GM15510 (cell line): ENCODE results near the gene GOLGA3.

Experiments
- POLR2A ChIP-seq: IDR thresholded peaks from 3 replicates; pipeline ENCODE4 v1.6.1; 2011; ENCODE audit warnings: borderline replicate concordance; ENCODE audit not compliant: insufficient read length; ENCODE audit errors: extremely low read depth

The GOLGA3 gene

GRCh38 chr12:132833341-132833740, 4.7 kb upstream of the GOLGA3 start:
- no peak for TF ChIP-seq POLR2A

- no peak for TF ChIP-seq POLR2A
These were observed 3.1 kb upstream of the GOLGA3 start for GRCh38 chr12:132831771-132832170.

GRCh38 chr12:132827763-132828703, 636 bp downstream of the GOLGA3 start:
- no peak for TF ChIP-seq POLR2A

GRCh38 chr12:132825861-132826260, 2.8 kb downstream of the GOLGA3 start:
- TF ChIP-seq POLR2A = no peak

- TF ChIP-seq POLR2A = no peak
These were observed 3.6 kb downstream of the GOLGA3 start for GRCh38 chr12:132825089-132825488.

- TF ChIP-seq POLR2A = no peak
These were observed 4.6 kb downstream of the GOLGA3 start for GRCh38 chr12:132824053-132824452.

- no peak for TF ChIP-seq POLR2A
These were observed 10.1 kb downstream of the GOLGA3 start for GRCh38 chr12:132818562-132818961.

GRCh38 chr12:132814232-132814631, 14.4 kb downstream of the GOLGA3 start:
- TF ChIP-seq POLR2A = no peak

- no peak for TF ChIP-seq POLR2A
These were observed 15.2 kb downstream of the GOLGA3 start for GRCh38 chr12:132813443-132813842.

GRCh38 chr12:132812631-132813305, 15.9 kb downstream of the GOLGA3 start:
- TF ChIP-seq POLR2A = no peak

- no peak for TF ChIP-seq POLR2A
These were observed 21.2 kb downstream of the GOLGA3 start for GRCh38 chr12:132807295-132808092.

- TF ChIP-seq POLR2A = no peak
These were observed 21.8 kb downstream of the GOLGA3 start for GRCh38 chr12:132806857-132807256.

GRCh38 chr12:132804426-132804861, 24.2 kb downstream of the GOLGA3 start:
- TF ChIP-seq POLR2A = no peak

- no peak for TF ChIP-seq POLR2A
These were observed 24.8 kb downstream of the GOLGA3 start for GRCh38 chr12:132803888-132804287.

GRCh38 chr12:132803125-132803524, 25.5 kb downstream of the GOLGA3 start:
- no peak for TF ChIP-seq POLR2A

- no peak for TF ChIP-seq POLR2A
These were observed 26.9 kb downstream of the GOLGA3 start for GRCh38 chr12:132801741-132802140.

- TF ChIP-seq POLR2A = no peak
These were observed 29.8 kb downstream of the GOLGA3 start for GRCh38 chr12:132798836-132799235.
